Mesenchymal stem cell (in vitro differentiated cells and primary cell): ENCODE data around the gene PIEZO1.

Source experiments
- DNase-seq: peaks from one replicate; pipeline ENCODE4 v3.0.0-alpha.2; 2013
- H2AFZ ChIP-seq: one replicate; pipeline ENCODE4 v1.6.1; 2013; ENCODE audit warnings: low read depth, mild to moderate bottlenecking, control low read depth, inconsistent platforms, low read length, moderate library complexity
- H2AK5ac ChIP-seq: 2 replicates; pipeline ENCODE4 v1.6.1; 2013; ENCODE audit warnings: low read length, moderate library complexity, mild to moderate bottlenecking, inconsistent platforms; ENCODE audit not compliant: severe bottlenecking
- H2BK120ac ChIP-seq: one replicate; pipeline ENCODE4 v1.6.1; 2013; ENCODE audit warnings: low read depth, mild to moderate bottlenecking, inconsistent platforms, low read length, moderate library complexity
- H2BK12ac ChIP-seq, 2 experiments: one replicate each; pipeline ENCODE4 v1.6.1; 2013; ENCODE audit warnings: inconsistent platforms in 2 of 2, low read length in 2 of 2, mild to moderate bottlenecking in 2 of 2, moderate library complexity in 2 of 2, control low read depth in 1 of 2
- H2BK15ac ChIP-seq: one replicate; pipeline ENCODE4 v1.6.1; 2013; ENCODE audit warnings: mild to moderate bottlenecking, low read depth, inconsistent platforms; ENCODE audit not compliant: poor library complexity, severe bottlenecking
- H2BK5ac ChIP-seq: 2 replicates; pipeline ENCODE4 v1.6.1; 2013; ENCODE audit warnings: low read depth, mild to moderate bottlenecking, low read length, control low read depth, inconsistent platforms; ENCODE audit not compliant: poor library complexity, severe bottlenecking
- H3K14ac ChIP-seq, 2 experiments: one replicate each; pipeline ENCODE4 v1.6.1; 2013; ENCODE audit warnings: inconsistent platforms in 2 of 2, low read length in 2 of 2, control low read depth in 1 of 2, mild to moderate bottlenecking in 1 of 2, moderate library complexity in 1 of 2
- H3K18ac ChIP-seq, 2 experiments: one replicate each; pipeline ENCODE4 v1.6.1; 2013; ENCODE audit warnings: inconsistent platforms in 2 of 2, low read length in 2 of 2, control low read depth in 1 of 2, low read depth in 1 of 2, mild to moderate bottlenecking in 1 of 2
- H3K23ac ChIP-seq, 2 experiments: one replicate each; pipeline ENCODE4 v1.6.1; 2013; ENCODE audit warnings: inconsistent platforms in 2 of 2, low read length in 2 of 2, mild to moderate bottlenecking in 2 of 2, moderate library complexity in 2 of 2, control low read depth in 1 of 2
- H3K27ac ChIP-seq: 2 replicates; pipeline ENCODE4 v1.5.1; 2013; ENCODE audit warnings: mild to moderate bottlenecking, moderate library complexity, low read length, control low read depth, inconsistent platforms; ENCODE audit not compliant: poor library complexity, severe bottlenecking
- H3K27me3 ChIP-seq, 2 experiments: 2 replicates each; pipeline versions ENCODE4 v1.6.1 to v1.7.0; 2013; ENCODE audit warnings: low read length in 2 of 2, mild to moderate bottlenecking in 2 of 2, moderate library complexity in 2 of 2, control low read depth in 1 of 2, inconsistent platforms in 1 of 2; ENCODE audit not compliant: control insufficient read depth in 1 of 2, insufficient read depth in 1 of 2
- H3K36me3 ChIP-seq, 2 experiments: 2 replicates each; pipeline versions ENCODE4 v1.6.1 to v1.7.0; 2013; ENCODE audit warnings: low read length in 2 of 2, control low read depth in 1 of 2, inconsistent platforms in 1 of 2, low read depth in 1 of 2, mild to moderate bottlenecking in 1 of 2; ENCODE audit not compliant: insufficient read depth in 2 of 2, control insufficient read depth in 1 of 2
- H3K4ac ChIP-seq, 2 experiments: one replicate each; pipeline ENCODE4 v1.6.1; 2013; ENCODE audit warnings: inconsistent platforms in 2 of 2, low read length in 2 of 2, mild to moderate bottlenecking in 2 of 2, moderate library complexity in 2 of 2, control low read depth in 1 of 2, low read depth in 1 of 2
- H3K4me1 ChIP-seq: 2 replicates; pipeline ENCODE4 v1.6.1; 2013; ENCODE audit warnings: low read depth, low read length, control low read depth; ENCODE audit not compliant: control insufficient read depth, insufficient read depth
- H3K4me2 ChIP-seq: 2 replicates; pipeline ENCODE4 v1.6.1; 2013; ENCODE audit warnings: low read length, mild to moderate bottlenecking, inconsistent platforms; ENCODE audit not compliant: poor library complexity, severe bottlenecking
- H3K4me3 ChIP-seq, 2 experiments: 2 replicates each; pipeline versions ENCODE4 v1.5.1 to v1.7.0; 2013; ENCODE audit warnings: low read length in 2 of 2, mild to moderate bottlenecking in 2 of 2, control low read depth in 1 of 2, low read depth in 1 of 2; ENCODE audit not compliant: insufficient read depth in 1 of 2
- H3K79me1 ChIP-seq: replicated peaks from 2 replicates; pipeline ENCODE4 v1.6.1; 2013; ENCODE audit warnings: mild to moderate bottlenecking, control low read depth, low read length, inconsistent platforms; ENCODE audit not compliant: poor library complexity, severe bottlenecking
- H3K9ac ChIP-seq: 2 replicates; pipeline ENCODE4 v1.7.0; 2013; ENCODE audit warnings: mild to moderate bottlenecking, low read length, moderate library complexity
- H3K9me3 ChIP-seq: 2 replicates; pipeline ENCODE4 v1.7.0; 2013; ENCODE audit warnings: mild to moderate bottlenecking, low read length; ENCODE audit not compliant: control insufficient read depth
- H4K8ac ChIP-seq: one replicate; pipeline ENCODE4 v1.6.1; 2013; ENCODE audit warnings: inconsistent platforms, mild to moderate bottlenecking, low read length, moderate library complexity
- H4K91ac ChIP-seq: one replicate; pipeline ENCODE4 v1.6.1; 2013; ENCODE audit warnings: mild to moderate bottlenecking, low read length, inconsistent platforms
- WGBS: methylation state at CpG from one replicate; pipeline ENCODE4 v1.1.7; 2013; ENCODE audit warnings: mixed read lengths; 5-methylcytosine and 5-hydroxymethylcytosine counted together

PIEZO1 gene

GRCh38 chr16:88723507-88723887, 61.5 kb downstream of the PIEZO1 start:
- Histone ChIP-seq H3K4me3 (no peak overlapping the region), H3K9me3 (no peaks in the 10 kb centered on the region), H2AK5ac (no peak overlapping the region), H3K23ac (no peak overlapping the region), H4K8ac (no peak overlapping the region), H3K27ac (no peak overlapping the region), H3K18ac (no peak overlapping the region), H3K36me3 (peaks cover 89 to 96% of the 10 kb centered on the region in 2 experiments), H3K4ac (no peak overlapping the region), H3K4me2 (no peak overlapping the region), H3K27me3 (no peaks in the 10 kb centered on the region), H2BK5ac (no peak overlapping the region), H2BK120ac (no peak overlapping the region), H3K9ac (no peak overlapping the region), H3K79me1 (peaks cover 6% of the 10 kb centered on the region), H2AFZ (no peak overlapping the region), H2BK15ac (no peak overlapping the region), H4K91ac (no peak overlapping the region), H2BK12ac (no peak overlapping the region), H3K14ac (no peak overlapping the region), H3K4me1 (peaks cover 12% of the 10 kb centered on the region)
- WGBS = 85% methylated on average over 8 of the region's 8 CpGs
- no peak for DNase-seq

- Histone ChIP-seq H3K4me1 (peaks cover 9% of the 10 kb centered on the region), H3K79me1 (peaks cover 5% of the 10 kb centered on the region), H3K14ac (peak overlapping the region in 1 of 2 experiments; percentile 39), H3K23ac (no peak overlapping the region), H3K36me3 (peaks cover 92 to 99% of the 10 kb centered on the region in 2 experiments), H2BK15ac (no peak overlapping the region), H2BK120ac (no peak overlapping the region), H3K9me3 (no peaks in the 10 kb centered on the region), H3K4me3 (no peak overlapping the region), H3K4ac (no peak overlapping the region), H3K18ac (no peak overlapping the region), H4K8ac (no peak overlapping the region), H2AFZ (no peak overlapping the region), H3K27ac (no peak overlapping the region), H4K91ac (no peak overlapping the region), H3K27me3 (no peaks in the 10 kb centered on the region), H3K9ac (no peak overlapping the region), H3K4me2 (no peak overlapping the region), H2AK5ac (no peak overlapping the region), H2BK5ac (no peak overlapping the region), H2BK12ac (no peak overlapping the region)
- 91% methylated on average over 39 of the region's 39 CpGs for WGBS
- DNase-seq = no peak
Observed at GRCh38 chr16:88722784-88723506, 62.1 kb downstream of the PIEZO1 start.

GRCh38 chr16:88721815-88722755, 62.9 kb downstream of the PIEZO1 start:
- H3K4me1 ChIP-seq = peaks cover 2% of the 10 kb centered on the region
- no peak overlapping the region for H2BK12ac ChIP-seq
- H2BK120ac ChIP-seq = no peak overlapping the region
- H3K9me3 ChIP-seq = no peaks in the 10 kb centered on the region
- H2AK5ac ChIP-seq = no peak overlapping the region
- no peak overlapping the region for H3K27ac ChIP-seq
- peak overlapping the region in 1 of 2 experiments; percentile 11 for H3K4me3 ChIP-seq
- no peaks in the 10 kb centered on the region for H3K27me3 ChIP-seq
- 97% methylated on average over 58 of the region's 61 CpGs for WGBS
- no peak overlapping the region for H3K9ac ChIP-seq
- no peak overlapping the region for H3K14ac ChIP-seq
- H3K4ac ChIP-seq = no peak overlapping the region
- no peak overlapping the region for H2AFZ ChIP-seq
- no peak overlapping the region for H3K18ac ChIP-seq
- H4K91ac ChIP-seq = peak overlapping the region; percentile 16
- DNase-seq = no peak
- H3K4me2 ChIP-seq = no peak overlapping the region
- H3K36me3 ChIP-seq = peaks cover 93 to 97% of the 10 kb centered on the region in 2 experiments
- no peak overlapping the region for H2BK15ac ChIP-seq
- H4K8ac ChIP-seq = no peak overlapping the region
- no peak overlapping the region for H2BK5ac ChIP-seq
- no peak overlapping the region for H3K23ac ChIP-seq
- peaks cover 3% of the 10 kb centered on the region for H3K79me1 ChIP-seq

- Histone ChIP-seq H2BK15ac (no peak overlapping the region), H3K4me3 (no peak overlapping the region), H2AFZ (no peak overlapping the region), H3K79me1 (peaks cover 2% of the 10 kb centered on the region), H3K4ac (no peak overlapping the region), H3K14ac (no peak overlapping the region), H4K8ac (no peak overlapping the region), H2AK5ac (no peak overlapping the region), H3K27me3 (no peaks in the 10 kb centered on the region), H3K27ac (no peak overlapping the region), H4K91ac (no peak overlapping the region), H3K4me2 (no peak overlapping the region), H2BK12ac (no peak overlapping the region), H2BK5ac (no peak overlapping the region), H3K23ac (no peak overlapping the region), H3K9me3 (no peaks in the 10 kb centered on the region), H3K18ac (no peak overlapping the region), H2BK120ac (no peak overlapping the region), H3K4me1 (peaks cover 2% of the 10 kb centered on the region), H3K9ac (no peak overlapping the region), H3K36me3 (peaks cover 95 to 97% of the 10 kb centered on the region in 2 experiments)
- no peak for DNase-seq
- 94% methylated on average over 17 of the region's 17 CpGs for WGBS
Observed at GRCh38 chr16:88721236-88721635, 63.8 kb downstream of the PIEZO1 start.
